C4-2B (cell line): ENCODE data around the gene GPANK1.

Experiments
- ZFX ChIP-seq: fragments of 450-650 bp; IDR thresholded peaks from 2 replicates; pipeline ENCODE4 v1.6.1; 2017
- TF ChIP-seq, protein P1 (sequence below): fragments of 450-650 bp; conservative IDR thresholded peaks from 2 replicates; pipeline ENCODE4 v1.5.1; 2017; ENCODE audit warnings: mild to moderate bottlenecking

DNA sequence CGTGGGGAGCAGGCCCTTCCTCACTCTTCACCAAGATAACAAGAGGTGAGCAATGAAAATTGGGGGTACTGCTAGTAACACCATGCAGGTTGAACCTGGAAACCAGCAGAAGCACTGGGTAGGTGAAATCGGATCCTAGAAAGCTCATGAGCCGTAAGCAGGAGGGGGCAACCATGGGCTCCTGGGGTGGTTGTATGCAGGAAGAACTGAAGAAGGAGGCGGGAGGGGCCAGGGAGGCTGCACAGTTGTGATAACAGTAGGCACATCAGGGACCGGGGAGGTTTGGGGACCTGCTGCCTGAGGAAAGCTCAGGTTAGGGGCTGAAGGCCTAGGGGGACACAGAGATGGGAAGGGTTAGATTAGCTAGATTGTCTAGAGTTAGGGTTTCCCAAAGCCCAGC, 21.7 kb upstream of the GPANK1 start:
- TF ChIP-seq, protein P1, sequence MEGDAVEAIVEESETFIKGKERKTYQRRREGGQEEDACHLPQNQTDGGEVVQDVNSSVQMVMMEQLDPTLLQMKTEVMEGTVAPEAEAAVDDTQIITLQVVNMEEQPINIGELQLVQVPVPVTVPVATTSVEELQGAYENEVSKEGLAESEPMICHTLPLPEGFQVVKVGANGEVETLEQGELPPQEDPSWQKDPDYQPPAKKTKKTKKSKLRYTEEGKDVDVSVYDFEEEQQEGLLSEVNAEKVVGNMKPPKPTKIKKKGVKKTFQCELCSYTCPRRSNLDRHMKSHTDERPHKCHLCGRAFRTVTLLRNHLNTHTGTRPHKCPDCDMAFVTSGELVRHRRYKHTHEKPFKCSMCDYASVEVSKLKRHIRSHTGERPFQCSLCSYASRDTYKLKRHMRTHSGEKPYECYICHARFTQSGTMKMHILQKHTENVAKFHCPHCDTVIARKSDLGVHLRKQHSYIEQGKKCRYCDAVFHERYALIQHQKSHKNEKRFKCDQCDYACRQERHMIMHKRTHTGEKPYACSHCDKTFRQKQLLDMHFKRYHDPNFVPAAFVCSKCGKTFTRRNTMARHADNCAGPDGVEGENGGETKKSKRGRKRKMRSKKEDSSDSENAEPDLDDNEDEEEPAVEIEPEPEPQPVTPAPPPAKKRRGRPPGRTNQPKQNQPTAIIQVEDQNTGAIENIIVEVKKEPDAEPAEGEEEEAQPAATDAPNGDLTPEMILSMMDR: no peak
- no peak for TF ChIP-seq ZFX
